Testis (tissue), 3 donors: ENCODE results near the gene HECW1. TPM values are rescaled to one million over a fixed set of nuclear protein-coding genes. Genes with fewer than 3 reads are reported as not detected.

Source experiments
- DNase-seq: peaks from one replicate; pipeline ENCODE4 v3.0.0-alpha.2; 2019
- H3K27ac ChIP-seq, 2 donors: fragments of 200-600 bp; sonication (generic); one replicate each; pipeline ENCODE4 v1.5.1; 2019
- H3K27me3 ChIP-seq: fragments of 200-600 bp; sonication (generic); one replicate; pipeline ENCODE4 v1.5.1; 2019
- H3K36me3 ChIP-seq: fragments of 200-600 bp; sonication (generic); one replicate; pipeline ENCODE4 v1.5.1; 2017; ENCODE audit warnings: low read depth; ENCODE audit errors: missing control alignments
- H3K4me1 ChIP-seq: fragments of 200-600 bp; sonication (generic); one replicate; pipeline ENCODE4 v1.5.1; 2019
- H3K4me3 ChIP-seq, 2 donors: fragments of 200-600 bp; sonication (generic); one replicate each; pipeline ENCODE4 v1.5.1; 2017 to 2019
- H3K9me3 ChIP-seq: fragments of 200-600 bp; sonication (generic); one replicate; pipeline ENCODE4 v1.5.1; 2017
- POLR2A ChIP-seq: fragments of 450-650 bp; IDR thresholded peaks from one replicate; pipeline ENCODE4 v1.6.1; 2017; ENCODE audit warnings: antibody characterized with exemption, mild to moderate bottlenecking, moderate library complexity
- WGBS, 2 donors: methylation state at CpG; one replicate each; pipeline ENCODE4 v1.1.5; 2018; 5-methylcytosine and 5-hydroxymethylcytosine counted together
- intact Hi-C: fragments of 100-400 bp; cut with DNase I; formaldehyde crosslinking; loops from one replicate; pipeline ENCODE4 v1.15.1; 2023; ENCODE audit warnings: low total_unique reads
- polyA plus RNA-seq: library from polyadenylated mRNA; stranded (reverse); fragments of 350-450 nt; fragmentation: Illumina TruSeq; extraction: RNeasy Lipid Tissue Mini Kit (QIAGEN cat#74804); gene quantifications from one replicate; pipeline ENCODE4 v1.2.3, GENCODE V29; 2014; ENCODE audit warnings: low read depth, low replicate concordance; ENCODE audit not compliant: insufficient read depth
- total RNA-seq, 2 donors: library from RNA; depleted of rRNA; stranded (reverse); fragments of >200 nt; gene quantifications; one replicate each; pipeline ENCODE4 v1.2.3, GENCODE V29; 2016
- TF ChIP-seq, protein P1 (sequence below), 3 experiments: fragments of 450-650 bp in 2 of 3; fragments of 200-600 bp in 1 of 3; sonication (generic) in 1 of 3; IDR thresholded peaks; one replicate each; pipeline ENCODE4 v1.5.1; 2016 to 2019; ENCODE audit warnings: antibody characterized with exemption in 3 of 3, mild to moderate bottlenecking in 2 of 3, moderate library complexity in 1 of 3

HECW1 gene
- total and polyA plus RNA-seq, 3 donors from 2014 or later = 3.2 to 14.5 (median 5.0) TPM

DNA sequence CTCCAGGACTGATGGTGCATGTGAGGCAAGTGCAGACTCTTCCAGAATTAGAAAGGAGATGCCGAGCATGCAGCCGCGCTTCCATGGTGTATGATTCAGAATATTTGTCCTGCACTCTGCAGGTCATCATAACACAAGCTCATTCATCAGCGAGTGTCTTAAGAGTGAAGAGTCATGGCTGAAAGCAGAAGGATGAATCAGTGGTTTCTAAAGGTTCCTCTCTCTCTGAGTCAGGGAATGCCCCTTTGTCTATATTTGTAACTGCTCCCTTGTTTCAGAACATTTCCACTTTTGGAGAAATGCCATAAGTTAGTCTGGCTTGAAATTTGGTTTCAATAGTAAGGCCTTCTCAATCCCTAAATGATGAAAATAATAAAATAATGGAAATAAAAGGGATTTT, 52.3 kb downstream of the HECW1 start:
- Histone ChIP-seq H3K27me3 (no peaks in the 10 kb centered on the region), H3K9me3 (no peaks in the 10 kb centered on the region), H3K4me3 (no peak overlapping the region), H3K27ac (no peak overlapping the region), H3K4me1 (no peaks in the 10 kb centered on the region), H3K36me3 (no peaks in the 10 kb centered on the region)
- no peak for DNase-seq
- no peak for TF ChIP-seq POLR2A
- 77 to 81% methylated on average over 4 of the region's 4 CpGs for WGBS, 2 donors
- intact Hi-C loops = no loop called here

DNA sequence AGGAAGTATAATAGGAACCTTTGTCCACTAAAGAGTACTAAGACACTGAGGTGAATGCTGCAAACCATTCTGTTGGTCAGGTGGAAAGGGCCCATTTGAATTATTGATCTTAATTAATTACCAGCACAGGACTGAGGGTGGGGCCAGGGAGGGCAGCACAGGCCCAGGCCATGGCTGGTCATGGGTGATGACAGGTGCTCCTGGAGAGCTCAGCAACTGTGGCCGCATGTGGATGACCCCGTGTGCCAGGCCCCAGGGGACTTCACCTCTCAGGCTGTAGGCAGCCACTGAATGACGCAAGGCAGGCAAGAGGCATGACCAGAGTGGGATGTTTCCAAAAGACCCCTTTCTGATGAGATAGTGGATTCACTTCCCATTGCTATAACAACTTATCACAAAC, 54.2 kb downstream of the HECW1 start:
- TF ChIP-seq POLR2A = no peak
- TF ChIP-seq, protein P1, sequence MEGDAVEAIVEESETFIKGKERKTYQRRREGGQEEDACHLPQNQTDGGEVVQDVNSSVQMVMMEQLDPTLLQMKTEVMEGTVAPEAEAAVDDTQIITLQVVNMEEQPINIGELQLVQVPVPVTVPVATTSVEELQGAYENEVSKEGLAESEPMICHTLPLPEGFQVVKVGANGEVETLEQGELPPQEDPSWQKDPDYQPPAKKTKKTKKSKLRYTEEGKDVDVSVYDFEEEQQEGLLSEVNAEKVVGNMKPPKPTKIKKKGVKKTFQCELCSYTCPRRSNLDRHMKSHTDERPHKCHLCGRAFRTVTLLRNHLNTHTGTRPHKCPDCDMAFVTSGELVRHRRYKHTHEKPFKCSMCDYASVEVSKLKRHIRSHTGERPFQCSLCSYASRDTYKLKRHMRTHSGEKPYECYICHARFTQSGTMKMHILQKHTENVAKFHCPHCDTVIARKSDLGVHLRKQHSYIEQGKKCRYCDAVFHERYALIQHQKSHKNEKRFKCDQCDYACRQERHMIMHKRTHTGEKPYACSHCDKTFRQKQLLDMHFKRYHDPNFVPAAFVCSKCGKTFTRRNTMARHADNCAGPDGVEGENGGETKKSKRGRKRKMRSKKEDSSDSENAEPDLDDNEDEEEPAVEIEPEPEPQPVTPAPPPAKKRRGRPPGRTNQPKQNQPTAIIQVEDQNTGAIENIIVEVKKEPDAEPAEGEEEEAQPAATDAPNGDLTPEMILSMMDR (IDR thresholded peaks at IDR 0.05) = no peak
- intact Hi-C loops = no loop called here
- no peak for DNase-seq
- H3K4me1 ChIP-seq = no peaks in the 10 kb centered on the region
- no peaks in the 10 kb centered on the region for H3K36me3 ChIP-seq
- no peaks in the 10 kb centered on the region for H3K27me3 ChIP-seq
- H3K4me3 ChIP-seq = no peak overlapping the region
- no peak overlapping the region for H3K27ac ChIP-seq
- WGBS, 2 donors = 71 to 94% methylated on average over 3 of the region's 3 CpGs
- no peaks in the 10 kb centered on the region for H3K9me3 ChIP-seq

DNA sequence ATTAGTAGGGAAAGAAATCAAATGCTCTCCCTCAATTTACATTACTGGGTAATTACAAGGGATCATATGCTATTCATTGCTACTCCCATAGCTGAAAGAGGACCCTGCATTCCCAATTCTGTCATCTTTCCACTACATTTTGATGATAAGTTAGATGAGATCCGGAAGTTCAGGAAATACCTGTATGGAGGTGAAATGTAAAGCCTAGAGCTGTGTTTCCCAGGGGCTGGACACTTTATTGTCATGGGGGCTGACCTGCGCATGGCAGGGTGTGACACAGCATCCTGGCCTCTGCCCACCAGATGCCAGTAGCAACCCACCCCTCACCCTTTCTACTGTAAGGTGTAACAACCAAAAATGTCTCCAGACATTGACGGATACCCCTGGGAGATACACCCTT, 56.6 kb downstream of the HECW1 start:
- no peaks in the 10 kb centered on the region for H3K36me3 ChIP-seq
- H3K27ac ChIP-seq = no peak overlapping the region
- H3K27me3 ChIP-seq = no peaks in the 10 kb centered on the region
- H3K4me1 ChIP-seq = no peaks in the 10 kb centered on the region
- TF ChIP-seq, protein P1 (IDR thresholded peaks at IDR 0.05) = no peak
- no peak for TF ChIP-seq POLR2A
- no peak overlapping the region for H3K4me3 ChIP-seq
- 93 to 98% methylated on average over 3 of the region's 3 CpGs for WGBS, 2 donors
- H3K9me3 ChIP-seq = no peaks in the 10 kb centered on the region
- intact Hi-C loops = no loop called here
- DNase-seq = no peak

DNA sequence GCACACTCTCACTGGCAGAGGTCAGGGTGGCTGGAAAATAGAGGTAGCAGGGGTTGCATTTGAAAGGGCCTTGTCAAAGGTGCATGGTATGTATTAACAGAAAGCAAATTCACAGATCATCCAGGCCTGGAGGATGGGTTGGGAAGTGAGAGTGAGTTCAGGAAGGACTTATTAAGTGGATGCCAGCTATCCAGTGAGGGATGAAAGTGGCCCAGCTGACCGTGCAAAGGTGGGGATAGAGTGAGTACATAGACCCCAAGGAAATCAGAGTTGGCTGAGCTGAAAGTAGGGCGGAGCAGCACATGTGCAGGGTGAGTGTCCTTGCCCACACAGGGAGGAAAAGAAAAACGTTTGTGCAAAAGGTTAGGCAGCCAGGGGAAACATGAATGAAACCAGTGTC, 58.1 kb downstream of the HECW1 start:
- WGBS, 2 donors = 45 to 50% methylated on average over 3 of the region's 3 CpGs
- Histone ChIP-seq H3K9me3 (no peaks in the 10 kb centered on the region), H3K27ac (no peak overlapping the region), H3K36me3 (no peaks in the 10 kb centered on the region), H3K27me3 (no peaks in the 10 kb centered on the region), H3K4me1 (peaks cover 3% of the 10 kb centered on the region), H3K4me3 (no peak overlapping the region)
- TF ChIP-seq, protein P1 (IDR thresholded peaks at IDR 0.05) = no peak
- TF ChIP-seq POLR2A = no peak
- intact Hi-C loops = no loop called here
- no peak for DNase-seq

DNA sequence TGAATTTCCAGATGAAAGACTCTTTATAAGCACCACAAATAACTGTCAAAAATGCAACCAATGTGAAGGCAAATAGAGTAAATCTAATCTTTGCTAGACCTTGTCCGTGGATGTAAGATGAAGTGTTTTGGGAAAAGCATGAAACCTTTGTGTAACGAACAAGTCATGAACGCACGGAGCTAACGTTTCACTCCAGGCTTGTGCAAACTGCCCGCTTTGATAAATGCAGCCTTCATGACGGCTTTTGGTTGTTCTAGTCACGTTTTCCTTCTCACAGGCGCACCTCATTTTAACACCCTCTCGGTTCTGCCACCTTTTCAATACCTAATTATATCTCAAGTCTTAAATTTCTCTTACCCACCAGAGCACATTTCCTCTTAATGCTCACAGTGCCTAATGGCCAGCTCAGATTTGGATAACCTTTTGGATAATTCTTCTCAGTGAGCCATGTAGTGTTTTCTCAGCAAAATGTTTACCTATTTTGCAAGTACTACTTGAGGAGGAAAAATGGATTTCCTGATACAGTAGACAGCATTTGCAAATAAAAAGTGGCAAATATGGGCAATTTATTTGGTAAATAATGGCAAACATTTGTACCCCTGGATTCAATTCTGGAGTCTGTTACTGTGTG, 63.2 kb downstream of the HECW1 start:
- peaks cover 3% of the 10 kb centered on the region for H3K4me1 ChIP-seq
- TF ChIP-seq, protein P1 (IDR thresholded peaks at IDR 0.05) = no peak
- TF ChIP-seq POLR2A = no peak
- no peak overlapping the region for H3K4me3 ChIP-seq
- no peaks in the 10 kb centered on the region for H3K36me3 ChIP-seq
- WGBS, 2 donors = 78 to 84% methylated on average over 10 of the region's 10 CpGs
- intact Hi-C loops = no loop called here
- no peak overlapping the region for H3K27ac ChIP-seq
- no peaks in the 10 kb centered on the region for H3K9me3 ChIP-seq
- no peaks in the 10 kb centered on the region for H3K27me3 ChIP-seq
- no peak for DNase-seq
